ENCODE results near the gene PTPRN2. TPM values are rescaled to one million over a fixed set of nuclear protein-coding genes. Genes with fewer than 3 reads are reported as not detected.

PTPRN2 gene
- total RNA-seq, 1 experiment from 2014 or later = not detected

DNA sequence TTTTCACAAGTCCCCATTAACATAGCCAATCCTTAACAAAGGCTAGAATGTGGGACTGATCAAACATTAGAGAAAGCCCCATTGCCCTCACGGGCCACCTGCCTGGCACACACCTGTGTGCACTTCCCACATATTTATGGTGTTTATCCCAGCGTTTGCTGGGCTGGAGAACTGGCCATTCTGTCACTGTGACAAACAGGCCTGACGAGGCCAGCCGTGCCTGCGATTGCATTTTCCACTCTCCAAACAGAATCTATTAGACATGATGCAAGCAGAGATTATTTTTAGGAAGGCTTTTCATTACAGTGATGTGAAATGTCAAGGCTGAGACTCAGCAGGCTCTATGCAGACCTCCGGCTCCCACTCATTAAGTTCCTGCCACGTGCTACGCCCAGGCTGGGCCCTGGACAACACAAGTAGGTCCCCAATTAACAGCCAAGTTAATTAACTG lies 20.4 kb downstream of the PTPRN2 start:
- Histone ChIP-seq H3K27ac (no peak overlapping the region), H3K4me3 (no peak overlapping the region), H3K4me2 (no peak overlapping the region), H3K4me1 (replicated peaks; ENCODE audit: insufficient read depth) (no peaks in the 10 kb centered on the region), H3K9me2 (ENCODE audit: insufficient read depth) (no peaks in the 10 kb centered on the region), H2AFZ (no peak overlapping the region), H3K9me3 (ENCODE audit: insufficient read depth, low read depth) (no peaks in the 10 kb centered on the region), H3K79me2 (ENCODE audit: low read depth) (no peaks in the 10 kb centered on the region), H3F3A (ENCODE audit: insufficient read depth, low read depth) (no peaks in the 10 kb centered on the region), H4K20me1 (ENCODE audit: insufficient read depth) (peaks cover 3% of the 10 kb centered on the region; the same call in 1 of the 2 replicates), H3K36me3 (ENCODE audit: low read depth) (no peaks in the 10 kb centered on the region), H3K27me3 (ENCODE audit: insufficient read depth, low read depth) (peaks cover 84% of the 10 kb centered on the region)
- ChIA-PET CTCF (no interaction called here), POLR2A (ENCODE audit: unreplicated experiment) (no interaction called here)
- intact Hi-C loops (cut with micrococcal nuclease; ENCODE audit: unreplicated experiment) = no loop called here
- no TSS peak for BruUV-seq (replicated peaks)
- TF ChIP-seq EZH2 (IDR thresholded peaks at IDR 0.05; ENCODE audit: low read depth) = no peak
- TF ChIP-seq, protein P1, sequence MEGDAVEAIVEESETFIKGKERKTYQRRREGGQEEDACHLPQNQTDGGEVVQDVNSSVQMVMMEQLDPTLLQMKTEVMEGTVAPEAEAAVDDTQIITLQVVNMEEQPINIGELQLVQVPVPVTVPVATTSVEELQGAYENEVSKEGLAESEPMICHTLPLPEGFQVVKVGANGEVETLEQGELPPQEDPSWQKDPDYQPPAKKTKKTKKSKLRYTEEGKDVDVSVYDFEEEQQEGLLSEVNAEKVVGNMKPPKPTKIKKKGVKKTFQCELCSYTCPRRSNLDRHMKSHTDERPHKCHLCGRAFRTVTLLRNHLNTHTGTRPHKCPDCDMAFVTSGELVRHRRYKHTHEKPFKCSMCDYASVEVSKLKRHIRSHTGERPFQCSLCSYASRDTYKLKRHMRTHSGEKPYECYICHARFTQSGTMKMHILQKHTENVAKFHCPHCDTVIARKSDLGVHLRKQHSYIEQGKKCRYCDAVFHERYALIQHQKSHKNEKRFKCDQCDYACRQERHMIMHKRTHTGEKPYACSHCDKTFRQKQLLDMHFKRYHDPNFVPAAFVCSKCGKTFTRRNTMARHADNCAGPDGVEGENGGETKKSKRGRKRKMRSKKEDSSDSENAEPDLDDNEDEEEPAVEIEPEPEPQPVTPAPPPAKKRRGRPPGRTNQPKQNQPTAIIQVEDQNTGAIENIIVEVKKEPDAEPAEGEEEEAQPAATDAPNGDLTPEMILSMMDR (conservative IDR thresholded peaks at IDR 0.05) = no peak
- no peak for DNase-seq

- Histone ChIP-seq H3K27me3 (ENCODE audit: insufficient read depth, low read depth) (peaks cover 91% of the 10 kb centered on the region), H3K9me3 (ENCODE audit: insufficient read depth, low read depth) (no peaks in the 10 kb centered on the region), H3K27ac (no peak overlapping the region), H3F3A (ENCODE audit: insufficient read depth, low read depth) (no peaks in the 10 kb centered on the region), H3K9me2 (ENCODE audit: insufficient read depth) (no peaks in the 10 kb centered on the region), H3K36me3 (ENCODE audit: low read depth) (no peaks in the 10 kb centered on the region), H3K79me2 (ENCODE audit: low read depth) (no peaks in the 10 kb centered on the region), H3K4me1 (replicated peaks; ENCODE audit: insufficient read depth) (no peaks in the 10 kb centered on the region), H2AFZ (no peak overlapping the region), H3K4me3 (no peak overlapping the region), H3K4me2 (no peak overlapping the region), H4K20me1 (ENCODE audit: insufficient read depth) (peaks cover 3% of the 10 kb centered on the region; the same call in 1 of the 2 replicates)
- DNase-seq = no peak
- TF ChIP-seq EZH2 (IDR thresholded peaks at IDR 0.05; ENCODE audit: low read depth) = no peak
- TF ChIP-seq, protein P1 (conservative IDR thresholded peaks at IDR 0.05) = no peak
- POLR2A ChIA-PET (ENCODE audit: unreplicated experiment) = no interaction called here
- intact Hi-C loops (cut with micrococcal nuclease; ENCODE audit: unreplicated experiment) = no loop called here
- BruUV-seq (replicated peaks) = no TSS peak
- CTCF ChIA-PET = no interaction called here
Observed at GRCh38 chr7:158564663-158565035, 23.0 kb downstream of the PTPRN2 start.

- CTCF ChIA-PET = no interaction called here
Observed at GRCh38 chr7:158563911-158564662, 23.5 kb downstream of the PTPRN2 start.

More at GRCh38 chr7:158563911-158564662, 23.5 kb downstream of the PTPRN2 start:
- Histone ChIP-seq H3F3A (ENCODE audit: insufficient read depth, low read depth) (no peaks in the 10 kb centered on the region), H3K27me3 (ENCODE audit: insufficient read depth, low read depth) (peaks cover 96% of the 10 kb centered on the region), H3K4me3 (no peak overlapping the region), H3K79me2 (ENCODE audit: low read depth) (no peaks in the 10 kb centered on the region), H3K4me1 (replicated peaks; ENCODE audit: insufficient read depth) (no peaks in the 10 kb centered on the region), H3K27ac (no peak overlapping the region), H3K36me3 (ENCODE audit: low read depth) (no peaks in the 10 kb centered on the region), H3K9me2 (ENCODE audit: insufficient read depth) (no peaks in the 10 kb centered on the region), H3K4me2 (no peak overlapping the region), H4K20me1 (ENCODE audit: insufficient read depth) (peaks cover 3% of the 10 kb centered on the region; the same call in 1 of the 2 replicates), H3K9me3 (ENCODE audit: insufficient read depth, low read depth) (no peaks in the 10 kb centered on the region), H2AFZ (no peak overlapping the region)
- BruUV-seq (replicated peaks) = no TSS peak
- POLR2A ChIA-PET (ENCODE audit: unreplicated experiment) = no interaction called here
- intact Hi-C loops (cut with micrococcal nuclease; ENCODE audit: unreplicated experiment) = no loop called here
- TF ChIP-seq EZH2 (IDR thresholded peaks at IDR 0.05; ENCODE audit: low read depth) = no peak
- TF ChIP-seq, protein P1 (conservative IDR thresholded peaks at IDR 0.05) = no peak
- no peak for DNase-seq

All from PC-9 (cell line).